ENCODE results near the gene FASTK. TPM values are rescaled to one million over a fixed set of nuclear protein-coding genes. Genes with fewer than 3 reads are reported as not detected.

Gene FASTK
- polyA plus RNA-seq, 1 donor (not counting 4 experiments of a cell fraction or from before 2014, with no cell fraction given) = 27.2 TPM

DNA sequence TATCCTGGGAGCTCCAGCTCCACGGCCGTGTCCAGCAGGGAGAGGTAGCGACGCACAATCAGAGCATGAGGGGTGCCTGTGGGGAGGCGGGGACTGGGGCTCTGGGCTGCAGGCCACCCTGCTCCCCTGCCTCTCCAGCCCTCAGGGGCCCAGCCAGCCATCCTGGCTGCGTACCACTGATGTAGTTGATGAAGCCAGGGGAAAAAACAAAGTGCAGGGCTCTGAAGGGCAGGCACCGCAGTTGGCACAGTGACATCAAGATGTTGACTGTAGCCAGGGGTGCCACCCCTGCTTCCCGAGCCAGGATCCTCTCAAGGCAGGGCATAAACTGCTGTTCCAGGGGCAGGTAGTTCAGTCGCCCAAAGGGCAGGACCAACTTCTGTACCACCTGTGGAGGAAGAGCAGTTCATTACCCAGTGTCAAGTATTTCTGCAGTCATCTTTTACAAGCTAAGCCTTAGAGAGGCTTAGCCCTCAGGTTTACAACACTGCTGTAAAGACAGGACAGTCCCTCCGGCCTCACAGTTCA is 2.8 kb downstream of the FASTK start:
- no peak overlapping the region for H3K9ac ChIP-seq (ENCODE audit: control insufficient read depth, extremely low read depth, insufficient read depth, low read length)
- no peak overlapping the region for H3K4me2 ChIP-seq (ENCODE audit: control insufficient read depth, extremely low read depth, insufficient read depth, low read depth, low read length)
- no peak overlapping the region for H3K4me3 ChIP-seq (ENCODE audit: control insufficient read depth in 2 of 3, extremely low read depth in 1 of 3, insufficient read depth in 2 of 3, low read depth in 1 of 3, low read length in 3 of 3)
- no peak for TF ChIP-seq EZH2 (IDR thresholded peaks at IDR 0.05; ENCODE audit: low read length)
- TF ChIP-seq, protein P1, sequence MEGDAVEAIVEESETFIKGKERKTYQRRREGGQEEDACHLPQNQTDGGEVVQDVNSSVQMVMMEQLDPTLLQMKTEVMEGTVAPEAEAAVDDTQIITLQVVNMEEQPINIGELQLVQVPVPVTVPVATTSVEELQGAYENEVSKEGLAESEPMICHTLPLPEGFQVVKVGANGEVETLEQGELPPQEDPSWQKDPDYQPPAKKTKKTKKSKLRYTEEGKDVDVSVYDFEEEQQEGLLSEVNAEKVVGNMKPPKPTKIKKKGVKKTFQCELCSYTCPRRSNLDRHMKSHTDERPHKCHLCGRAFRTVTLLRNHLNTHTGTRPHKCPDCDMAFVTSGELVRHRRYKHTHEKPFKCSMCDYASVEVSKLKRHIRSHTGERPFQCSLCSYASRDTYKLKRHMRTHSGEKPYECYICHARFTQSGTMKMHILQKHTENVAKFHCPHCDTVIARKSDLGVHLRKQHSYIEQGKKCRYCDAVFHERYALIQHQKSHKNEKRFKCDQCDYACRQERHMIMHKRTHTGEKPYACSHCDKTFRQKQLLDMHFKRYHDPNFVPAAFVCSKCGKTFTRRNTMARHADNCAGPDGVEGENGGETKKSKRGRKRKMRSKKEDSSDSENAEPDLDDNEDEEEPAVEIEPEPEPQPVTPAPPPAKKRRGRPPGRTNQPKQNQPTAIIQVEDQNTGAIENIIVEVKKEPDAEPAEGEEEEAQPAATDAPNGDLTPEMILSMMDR (optimal IDR thresholded peaks at IDR 0.05 in 1 of 3, IDR thresholded peaks at IDR 0.05 in 1 of 3, conservative IDR thresholded peaks at IDR 0.05 in 1 of 3; ENCODE audit: extremely low read depth in 1 of 3, insufficient read depth in 2 of 3, low read length in 3 of 3) = no peak
- peaks cover 28% of the 10 kb centered on the region for H3K79me2 ChIP-seq (ENCODE audit: control insufficient read depth, insufficient read depth, low read length)
- no peaks in the 10 kb centered on the region for H3K9me3 ChIP-seq (ENCODE audit: control insufficient read depth, low read depth, low read length)
- H3K4me1 ChIP-seq (ENCODE audit: control insufficient read depth, extremely low read depth, insufficient read depth, low read length) = peaks cover 22% of the 10 kb centered on the region
- DNase-seq (ENCODE audit: low read depth, low spot score) = no peak
- dilution Hi-C loops (cut with MboI; ENCODE audit: extremely low pct_ligation_motif_present, low sequenced_read_pairs) = no loop called here
- peaks cover 2% of the 10 kb centered on the region for H4K20me1 ChIP-seq (ENCODE audit: control insufficient read depth, extremely low read depth, insufficient read depth, low read length)
- no peaks in the 10 kb centered on the region for H3K27me3 ChIP-seq (ENCODE audit: control insufficient read depth, extremely low read depth, insufficient read depth, low read length)
- H3K36me3 ChIP-seq (ENCODE audit: control insufficient read depth in 2 of 2, extremely low read depth in 1 of 2, insufficient read depth in 2 of 2, low read length in 2 of 2) = peaks cover 23 to 26% of the 10 kb centered on the region in 2 experiments
- H3K9me1 ChIP-seq (ENCODE audit: control insufficient read depth, extremely low read depth, insufficient read depth, low read length) = no peaks in the 10 kb centered on the region
- H2AFZ ChIP-seq (ENCODE audit: control insufficient read depth, low read length) = no peak overlapping the region
- no peak for FAIRE-seq
- H3K27ac ChIP-seq (ENCODE audit: control insufficient read depth, insufficient read depth, low read length) = no peak overlapping the region

DNA sequence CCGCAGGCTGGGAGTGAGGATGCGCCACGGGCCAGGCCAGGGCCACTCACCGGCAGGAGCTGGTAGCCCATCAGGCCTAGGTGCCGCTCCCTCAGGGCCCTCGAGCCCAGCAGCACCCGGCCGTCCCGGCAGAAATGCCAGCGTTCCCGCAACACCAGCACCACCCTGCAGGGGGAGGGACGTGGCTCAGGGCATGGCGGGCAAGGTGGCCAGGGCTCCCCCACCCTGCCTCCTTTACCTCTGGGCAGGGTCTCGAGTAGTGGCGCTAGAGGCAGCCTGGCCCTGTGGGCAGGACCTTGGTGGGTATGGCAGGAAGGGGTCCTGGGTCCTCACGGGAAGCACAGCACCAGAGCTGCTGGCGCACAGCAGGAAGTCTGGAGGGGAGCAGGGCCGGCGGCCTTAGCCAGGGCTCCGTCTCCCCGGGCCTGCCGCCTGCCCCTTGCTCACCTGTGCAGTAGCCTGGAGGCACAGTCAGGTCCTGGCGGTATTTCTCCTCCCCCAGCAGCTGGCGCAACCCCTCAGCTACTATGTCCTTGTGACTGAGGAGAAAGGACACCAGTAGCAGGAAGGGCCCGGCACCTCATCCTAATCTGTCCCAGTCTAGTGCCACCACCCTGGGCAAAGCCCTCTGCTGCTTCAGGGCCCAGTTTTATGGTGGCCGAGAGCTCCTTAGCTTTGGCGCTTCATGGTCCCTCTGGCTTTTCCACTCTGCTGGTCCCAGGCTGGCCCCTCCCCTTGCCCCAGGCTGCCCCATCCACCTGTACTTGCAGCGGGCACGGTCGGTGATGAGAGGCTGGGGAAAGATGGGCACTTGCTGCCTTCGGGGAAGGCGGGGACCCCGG is 3.5 kb downstream of the FASTK start:
- no peak for TF ChIP-seq EZH2 (IDR thresholded peaks at IDR 0.05; ENCODE audit: low read length)
- TF ChIP-seq, protein P1 (optimal IDR thresholded peaks at IDR 0.05 in 1 of 3, IDR thresholded peaks at IDR 0.05 in 1 of 3, conservative IDR thresholded peaks at IDR 0.05 in 1 of 3; ENCODE audit: extremely low read depth in 1 of 3, insufficient read depth in 2 of 3, low read length in 3 of 3) = peak in 2 of 3 experiments; percentile 35
- Histone ChIP-seq H3K9me1 (ENCODE audit: control insufficient read depth, extremely low read depth, insufficient read depth, low read length) (no peaks in the 10 kb centered on the region), H3K9me3 (ENCODE audit: control insufficient read depth, low read depth, low read length) (no peaks in the 10 kb centered on the region), H3K4me2 (ENCODE audit: control insufficient read depth, extremely low read depth, insufficient read depth, low read depth, low read length) (no peak overlapping the region), H3K79me2 (ENCODE audit: control insufficient read depth, insufficient read depth, low read length) (peaks cover 21% of the 10 kb centered on the region), H3K4me3 (ENCODE audit: control insufficient read depth in 2 of 3, extremely low read depth in 1 of 3, insufficient read depth in 2 of 3, low read depth in 1 of 3, low read length in 3 of 3) (no peak overlapping the region), H2AFZ (ENCODE audit: control insufficient read depth, low read length) (no peak overlapping the region), H3K27ac (ENCODE audit: control insufficient read depth, insufficient read depth, low read length) (no peak overlapping the region), H3K9ac (ENCODE audit: control insufficient read depth, extremely low read depth, insufficient read depth, low read length) (no peak overlapping the region), H4K20me1 (ENCODE audit: control insufficient read depth, extremely low read depth, insufficient read depth, low read length) (peaks cover 2% of the 10 kb centered on the region), H3K4me1 (ENCODE audit: control insufficient read depth, extremely low read depth, insufficient read depth, low read length) (peaks cover 16% of the 10 kb centered on the region), H3K27me3 (ENCODE audit: control insufficient read depth, extremely low read depth, insufficient read depth, low read length) (no peaks in the 10 kb centered on the region), H3K36me3 (ENCODE audit: control insufficient read depth in 2 of 2, extremely low read depth in 1 of 2, insufficient read depth in 2 of 2, low read length in 2 of 2) (peaks cover 23 to 26% of the 10 kb centered on the region in 2 experiments)
- dilution Hi-C loops (cut with MboI; ENCODE audit: extremely low pct_ligation_motif_present, low sequenced_read_pairs) = no loop called here
- DNase-seq (ENCODE audit: low read depth, low spot score) (no peak), FAIRE-seq (no peak)

Data from keratinocyte (primary cell).